ENCODE data around the gene TCL1B. TPM values are rescaled to one million over a fixed set of nuclear protein-coding genes. Genes with fewer than 3 reads are reported as not detected.

The TCL1B gene
- total RNA-seq, 4 donors from 2014 or later = not detected

GRCh38 chr14:95733212-95733611, 47.0 kb downstream of the TCL1B start:
- intact Hi-C loops (cut with DNase I; ENCODE audit: low total_unique reads) = no loop called here
- Histone ChIP-seq H3K27me3 (peaks cover 0 to 2% (median 0%) of the 10 kb centered on the region in 3 donors), H3K9me3 (no peaks in the 10 kb centered on the region), H3K27ac (no peak overlapping the region), H3K4me3 (no peak overlapping the region), H3K36me3 (no peaks in the 10 kb centered on the region), H3K4me1 (no peaks in the 10 kb centered on the region)
- no peak for TF ChIP-seq POLR2A (IDR thresholded peaks at IDR 0.05)
- no peak for TF ChIP-seq CTCF (IDR thresholded peaks at IDR 0.05 in 4 of 5, conservative IDR thresholded peaks at IDR 0.05 in 1 of 5)
- ATAC-seq = no peak
- in situ Hi-C loops (cut with MboI; ENCODE audit: low sequenced_read_pairs in 4 of 4) = no loop called here
- DNase-seq = no peak

GRCh38 chr14:95739356-95739755, 53.1 kb downstream of the TCL1B start:
- Histone ChIP-seq H3K36me3 (no peaks in the 10 kb centered on the region), H3K27ac (no peak overlapping the region), H3K9me3 (no peaks in the 10 kb centered on the region), H3K27me3 (no peaks in the 10 kb centered on the region), H3K4me1 (no peaks in the 10 kb centered on the region), H3K4me3 (no peak overlapping the region)
- TF ChIP-seq CTCF (IDR thresholded peaks at IDR 0.05 in 4 of 5, conservative IDR thresholded peaks at IDR 0.05 in 1 of 5) (no peak), POLR2A (IDR thresholded peaks at IDR 0.05) (no peak)
- in situ Hi-C loops (cut with MboI; ENCODE audit: low sequenced_read_pairs in 4 of 4) = no loop called here
- no peak for DNase-seq
- no peak for ATAC-seq
- intact Hi-C loops (cut with DNase I; ENCODE audit: low total_unique reads) = no loop called here

GRCh38 chr14:95741038-95741490, 54.8 kb downstream of the TCL1B start:
- intact Hi-C loops (cut with DNase I; ENCODE audit: low total_unique reads) (no loop called here), in situ Hi-C loops (cut with MboI; ENCODE audit: low sequenced_read_pairs in 4 of 4) (no loop called here)
- H3K4me1 ChIP-seq = no peaks in the 10 kb centered on the region
- DNase-seq (no peak), ATAC-seq (no peak)
- no peak overlapping the region for H3K4me3 ChIP-seq
- H3K27me3 ChIP-seq = no peaks in the 10 kb centered on the region
- H3K27ac ChIP-seq = no peak overlapping the region
- no peaks in the 10 kb centered on the region for H3K9me3 ChIP-seq
- TF ChIP-seq CTCF (IDR thresholded peaks at IDR 0.05 in 4 of 5, conservative IDR thresholded peaks at IDR 0.05 in 1 of 5) = no peak
- TF ChIP-seq POLR2A (IDR thresholded peaks at IDR 0.05) = no peak
- H3K36me3 ChIP-seq = no peaks in the 10 kb centered on the region

GRCh38 chr14:95741781-95742180, 55.6 kb downstream of the TCL1B start:
- Histone ChIP-seq H3K4me1 (no peaks in the 10 kb centered on the region), H3K4me3 (no peak overlapping the region), H3K9me3 (no peaks in the 10 kb centered on the region), H3K36me3 (no peaks in the 10 kb centered on the region), H3K27me3 (no peaks in the 10 kb centered on the region), H3K27ac (no peak overlapping the region)
- DNase-seq = no peak
- ATAC-seq = no peak
- TF ChIP-seq CTCF (IDR thresholded peaks at IDR 0.05 in 4 of 5, conservative IDR thresholded peaks at IDR 0.05 in 1 of 5) = no peak
- no peak for TF ChIP-seq POLR2A (IDR thresholded peaks at IDR 0.05)
- intact Hi-C loops (cut with DNase I; ENCODE audit: low total_unique reads) = no loop called here
- in situ Hi-C loops (cut with MboI; ENCODE audit: low sequenced_read_pairs in 4 of 4) = no loop called here

Other genes starting within 250 kb of the TCL1B start
- 1 to 10 TPM; 4.7 to 7.1 (median 5.1) TPM for gene SYNE3, start 169.8 kb upstream of the TCL1B start, total RNA-seq
- 10 to 100 TPM; 28.0 to 83.2 (median 74.0) TPM for gene GLRX5, start 151.4 kb upstream of the TCL1B start, total RNA-seq
- not detected for gene TCL1A, start 27.7 kb downstream of the TCL1B start, total RNA-seq
- gene TUNAR, start 190.4 kb downstream of the TCL1B start, total RNA-seq = not detected